ENCODE measurements around the gene TGIF2. TPM values are rescaled to one million over a fixed set of nuclear protein-coding genes. Genes with fewer than 3 reads are reported as not detected.
"Not testable (repeated sequence)": the region's sequence is repeated elsewhere in the genome, so short reads cannot be mapped to it uniquely, and the experiment has no call there.

Gene TGIF2
- total RNA-seq, 1 donor from 2014 or later: 6.1 TPM

- intact Hi-C loops (cut with DNase I): loop anchor here (1.0 to 5.0 kb wide), 2 partner anchors 46 to 62 kb away; no protein-coding TSS in a partner anchor
- no peak for DNase-seq (ENCODE audit: low spot score)
Observed at GRCh38 chr20:36544134-36545018, 29.0 kb upstream of the TGIF2 start.

GRCh38 chr20:36546111-36546736 lies 27.2 kb upstream of the TGIF2 start:
- no peak for DNase-seq (ENCODE audit: low spot score)
- intact Hi-C loops (cut with DNase I): no loop called here

GRCh38 chr20:36547186-36548005 lies 26.0 kb upstream of the TGIF2 start:
- intact Hi-C loops (cut with DNase I): no loop called here
- no peak for DNase-seq (ENCODE audit: low spot score)

DNA sequence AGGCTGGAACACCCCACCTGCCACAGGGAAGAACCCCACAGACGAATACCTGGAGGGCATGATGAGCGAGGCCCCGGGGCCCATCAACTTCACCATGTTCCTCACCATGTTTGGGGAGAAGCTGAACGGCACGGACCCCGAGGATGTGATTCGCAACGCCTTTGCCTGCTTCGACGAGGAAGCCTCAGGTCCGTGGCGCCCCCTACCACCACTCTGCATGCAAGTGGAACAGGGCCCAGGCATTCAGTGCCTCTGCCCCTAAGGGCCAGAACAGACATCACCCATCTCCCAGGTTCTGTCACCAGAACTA lies 25.4 kb upstream of the TGIF2 start:
- no peak for DNase-seq (ENCODE audit: low spot score)
- intact Hi-C loops (cut with DNase I): no loop called here

GRCh38 chr20:36548704-36549627 lies 24.4 kb upstream of the TGIF2 start:
- intact Hi-C loops (cut with DNase I): no loop called here
- DNase-seq (ENCODE audit: low spot score): no peak

- no peak for DNase-seq (ENCODE audit: low spot score)
- intact Hi-C loops (cut with DNase I): no loop called here
Observed at GRCh38 chr20:36549628-36549941, 23.8 kb upstream of the TGIF2 start.

DNA sequence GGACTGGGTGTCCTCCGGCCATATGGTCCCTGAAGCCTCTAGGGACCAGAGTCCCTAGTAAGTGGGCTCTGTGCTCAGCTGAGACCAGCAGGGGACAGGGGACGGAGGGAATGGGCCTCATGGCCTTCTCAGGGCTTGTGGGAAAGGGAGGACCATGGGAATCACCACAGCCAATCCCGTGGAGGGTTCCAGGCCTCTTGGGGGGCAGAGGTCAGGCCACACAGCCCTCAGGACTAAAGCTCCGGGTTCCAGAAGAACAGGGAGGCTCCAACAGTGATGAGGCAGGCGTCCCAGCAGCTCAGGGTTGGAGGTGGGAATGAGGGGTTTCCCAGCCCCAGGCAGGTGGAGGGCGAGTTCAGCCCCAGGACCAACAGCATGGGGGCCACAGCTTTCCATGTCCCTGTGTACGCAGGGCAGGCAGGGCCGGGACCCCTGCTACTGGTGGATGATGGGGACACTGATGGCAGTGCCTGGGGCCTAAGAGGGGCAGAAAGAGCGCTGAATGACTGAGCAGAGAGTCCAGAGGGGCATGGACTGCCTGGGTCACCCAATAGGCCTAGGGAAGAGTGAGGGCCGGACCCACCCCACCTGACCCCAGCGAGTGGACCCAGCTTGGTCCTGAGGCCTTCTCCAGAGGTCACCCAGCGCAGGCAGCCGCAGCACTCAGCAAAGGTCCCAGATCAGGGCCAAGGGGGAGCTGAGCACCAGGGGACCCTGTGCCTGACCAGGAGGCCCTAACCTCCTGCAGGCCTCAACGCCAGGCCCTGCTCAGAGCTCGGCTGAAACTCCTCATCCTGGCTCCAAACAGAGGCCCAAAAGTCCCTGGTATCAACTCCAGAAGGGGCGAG lies 23.2 kb upstream of the TGIF2 start:
- intact Hi-C loops (cut with DNase I): no loop called here
- DNase-seq (ENCODE audit: low spot score): no peak

DNA sequence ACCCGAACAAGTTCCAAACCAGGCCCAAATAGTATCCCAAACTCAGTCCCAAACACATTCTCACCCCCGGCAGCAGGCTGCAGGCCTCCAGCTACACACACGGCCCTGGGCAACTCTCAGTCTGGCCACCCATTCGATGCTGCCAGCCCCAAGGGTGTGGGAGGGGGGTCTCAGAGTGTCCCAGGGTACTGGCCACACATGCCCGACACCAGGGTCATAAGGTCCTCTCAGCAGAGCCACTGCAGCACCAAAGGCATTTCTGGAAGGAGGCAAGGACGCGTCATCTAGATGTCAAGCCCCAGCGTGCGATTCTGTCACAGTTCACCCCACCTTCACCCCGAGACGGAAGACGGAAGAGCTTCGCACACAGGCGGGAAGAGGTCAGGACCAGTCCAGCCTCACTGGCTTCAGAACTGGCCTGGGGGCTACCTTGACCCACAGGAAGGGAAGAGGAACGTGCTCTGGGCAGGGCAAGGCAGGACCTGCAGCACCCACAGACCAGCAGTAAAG lies 22.6 kb upstream of the TGIF2 start:
- no peak for DNase-seq (ENCODE audit: low spot score)
- intact Hi-C loops (cut with DNase I): no loop called here

DNA sequence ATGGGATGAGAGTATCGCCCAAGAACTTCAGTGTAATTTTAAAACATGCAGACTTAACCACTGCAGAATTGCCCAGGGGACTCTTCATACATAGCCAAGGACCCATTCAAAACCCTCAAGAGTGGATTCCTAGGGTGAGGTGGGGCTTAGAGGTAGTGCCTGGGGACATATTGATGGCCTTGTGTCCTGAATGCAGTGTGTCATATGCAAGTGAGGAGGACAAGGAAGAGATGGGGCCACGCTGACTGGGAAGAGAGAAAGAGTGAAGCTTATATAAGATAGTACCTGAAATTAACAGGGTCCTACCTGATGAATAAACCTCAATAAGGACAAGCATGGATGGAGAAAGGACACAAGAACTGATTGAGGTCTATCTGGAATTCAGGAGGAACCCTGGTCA lies 18.1 kb upstream of the TGIF2 start:
- intact Hi-C loops (cut with DNase I): no loop called here

GRCh38 chr20:36562724-36563123 lies 10.7 kb upstream of the TGIF2 start:
- no peak for DNase-seq (ENCODE audit: low spot score)
- intact Hi-C loops (cut with DNase I): no loop called here

More for the DNA sequence above, 18.1 kb upstream of the TGIF2 start:
- DNase-seq (ENCODE audit: low spot score): no peak

DNA sequence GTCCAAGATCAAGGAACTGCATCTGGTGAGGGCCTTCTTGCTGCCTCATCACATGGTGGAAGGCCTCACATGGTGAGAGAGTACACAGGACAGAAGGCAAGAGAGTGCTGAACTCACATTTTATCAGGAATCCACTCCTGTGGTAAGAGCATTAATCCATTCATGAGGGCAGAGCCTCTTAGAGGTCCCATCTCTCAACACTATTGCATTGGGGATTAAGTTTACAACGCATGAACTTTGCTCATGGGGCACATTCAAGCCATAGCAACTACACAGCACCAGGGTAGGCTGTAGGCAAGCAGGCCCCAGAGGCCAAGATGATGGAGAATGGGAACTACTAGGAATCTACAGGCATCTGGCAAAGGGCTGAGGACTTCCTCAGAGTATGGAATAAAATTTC lies 10.0 kb upstream of the TGIF2 start:
- intact Hi-C loops (cut with DNase I): no loop called here
- DNase-seq (ENCODE audit: low spot score): no peak

DNA sequence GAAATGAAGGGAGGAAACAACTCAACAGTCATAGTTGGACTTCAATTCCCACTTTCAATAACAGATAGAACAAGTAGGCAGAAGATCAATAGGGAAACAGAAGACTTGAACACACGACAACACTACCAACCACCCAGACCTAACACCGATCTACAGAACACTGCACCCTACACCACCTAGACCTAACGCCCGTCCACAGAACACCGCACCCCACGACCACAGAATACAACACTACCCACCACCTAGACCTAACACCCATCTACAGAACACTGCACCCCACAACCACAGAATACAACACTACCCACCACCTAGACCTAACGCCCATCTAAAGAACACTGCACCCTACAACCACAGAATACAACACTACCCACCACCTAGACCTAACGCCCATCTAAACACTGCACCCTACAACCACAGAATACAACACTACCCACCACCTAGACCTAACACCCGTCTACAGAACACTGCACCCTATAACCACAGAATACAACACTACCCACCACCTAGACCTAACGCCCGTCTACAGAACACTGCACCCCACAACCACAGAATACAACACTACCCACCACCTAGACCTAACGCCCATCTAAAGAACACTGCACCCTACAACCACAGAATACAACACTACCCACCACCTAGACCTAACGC lies 9.2 kb upstream of the TGIF2 start:
- intact Hi-C loops (cut with DNase I); DNase-seq (ENCODE audit: low spot score): not testable (repeated sequence)

DNA sequence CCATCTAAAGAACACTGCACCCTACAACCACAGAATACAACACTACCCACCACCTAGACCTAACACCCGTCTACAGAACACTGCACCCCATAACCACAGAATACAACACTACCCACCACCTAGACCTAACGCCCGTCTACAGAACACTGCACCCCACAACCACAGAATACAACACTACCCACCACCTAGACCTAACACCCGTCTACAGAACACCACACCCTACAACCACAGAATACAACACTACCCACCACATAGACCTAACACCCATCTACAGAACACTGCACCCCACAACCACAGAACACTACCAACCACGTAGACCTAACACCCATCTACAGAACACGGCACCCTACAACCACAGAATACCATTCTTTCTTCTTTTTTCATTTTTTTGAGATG lies 8.7 kb upstream of the TGIF2 start:
- intact Hi-C loops (cut with DNase I); DNase-seq (ENCODE audit: low spot score): not testable (repeated sequence)

- no peak for DNase-seq (ENCODE audit: low spot score)
- intact Hi-C loops (cut with DNase I): no loop called here
Observed at GRCh38 chr20:36565520-36565919, 7.9 kb upstream of the TGIF2 start.

- intact Hi-C loops (cut with DNase I): no loop called here
- no peak for DNase-seq (ENCODE audit: low spot score)
Observed at GRCh38 chr20:36569847-36570429, 3.5 kb upstream of the TGIF2 start.

- intact Hi-C loops (cut with DNase I): no loop called here
Observed at GRCh38 chr20:36571564-36572504, 1.6 kb upstream of the TGIF2 start.

DNA sequence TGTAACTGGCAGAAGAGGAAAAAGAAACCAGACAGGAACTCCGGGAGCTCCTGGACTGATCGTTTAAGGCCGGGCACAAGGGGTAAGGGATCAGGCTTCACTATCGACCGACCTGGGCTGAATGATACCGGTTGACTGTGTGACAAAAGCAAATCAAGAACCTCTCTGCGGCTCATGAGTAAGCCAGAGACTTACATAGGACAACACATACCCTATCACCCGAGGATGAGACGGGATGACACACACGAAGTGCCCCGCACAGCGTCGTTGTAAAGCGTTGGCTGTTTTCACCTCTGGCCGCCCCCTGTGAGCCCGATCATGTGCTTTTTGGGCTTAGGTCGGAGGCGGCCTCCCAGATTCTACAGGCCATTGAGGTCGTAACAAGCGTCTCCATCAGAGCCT lies 695 bp upstream of the TGIF2 start:
- DNase-seq (ENCODE audit: low spot score): no peak
- intact Hi-C loops (cut with DNase I): no loop called here

More at GRCh38 chr20:36571564-36572504, 1.6 kb upstream of the TGIF2 start:
- no peak for DNase-seq (ENCODE audit: low spot score)
